CD4-positive, alpha-beta T cell treated with Interleukin-17A for 1 hour (primary cell): ENCODE results near the gene HAUS2.
"Not testable (repeated sequence)": the region's sequence is repeated elsewhere in the genome, so short reads cannot be mapped to it uniquely, and the experiment has no call there.

ENCODE experiments used
- DNase-seq: peaks from one replicate; pipeline ENCODE4 v3.0.0-alpha.2; 2020

The HAUS2 gene

GRCh38 chr15:42576040-42576594, 27.5 kb downstream of the HAUS2 start:
- DNase-seq: no peak

DNA sequence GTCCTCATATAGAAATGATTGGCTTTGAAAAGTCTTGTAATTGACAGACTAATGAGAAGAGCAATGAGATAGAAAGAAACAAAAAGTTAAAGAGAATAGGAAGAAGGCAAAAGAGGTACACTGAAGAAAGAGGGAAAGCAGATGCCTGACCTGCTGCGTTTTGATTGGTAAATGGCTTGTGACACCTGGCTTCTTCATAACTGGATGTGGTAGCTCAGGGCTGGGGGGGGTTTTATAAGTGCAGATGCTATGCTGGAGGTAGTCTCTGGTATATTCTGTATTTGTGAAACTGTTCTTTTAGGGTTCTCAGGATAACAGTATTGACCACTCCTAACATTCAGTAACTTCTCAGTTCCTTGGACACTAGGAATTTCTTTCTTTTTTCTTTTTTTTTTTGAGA, 28.1 kb downstream of the HAUS2 start:
- DNase-seq: no peak

- DNase-seq: no peak
Observed at GRCh38 chr15:42577514-42578031, 28.9 kb downstream of the HAUS2 start.

GRCh38 chr15:42578984-42579537, 30.4 kb downstream of the HAUS2 start:
- no peak for DNase-seq

DNA sequence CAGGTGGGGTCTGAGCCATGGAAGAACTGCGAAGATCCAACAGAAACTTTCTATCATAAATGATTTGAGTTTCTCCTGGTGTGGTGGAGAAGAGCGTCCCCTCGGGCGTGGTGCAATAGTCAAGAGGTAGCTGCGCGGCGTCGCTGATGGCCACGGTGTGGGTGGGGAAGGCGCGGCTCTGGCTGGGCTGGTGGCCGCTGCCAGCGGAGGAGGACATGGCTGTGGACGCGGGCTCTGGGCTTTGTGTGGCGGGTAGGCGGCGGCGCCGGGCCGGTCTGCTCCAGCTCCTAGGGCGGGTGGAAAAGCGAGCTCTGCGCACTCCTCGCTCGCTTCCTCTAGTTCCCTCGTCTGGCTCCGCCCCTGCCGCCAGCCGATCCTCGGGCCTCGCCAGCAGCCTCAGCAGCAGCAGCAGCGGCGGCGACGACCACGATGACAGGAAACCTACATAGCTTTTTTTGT, 32.7 kb downstream of the HAUS2 start:
- DNase-seq: peak; percentile 79

GRCh38 chr15:42582569-42583375, 34.1 kb downstream of the HAUS2 start:
- no peak for DNase-seq

DNA sequence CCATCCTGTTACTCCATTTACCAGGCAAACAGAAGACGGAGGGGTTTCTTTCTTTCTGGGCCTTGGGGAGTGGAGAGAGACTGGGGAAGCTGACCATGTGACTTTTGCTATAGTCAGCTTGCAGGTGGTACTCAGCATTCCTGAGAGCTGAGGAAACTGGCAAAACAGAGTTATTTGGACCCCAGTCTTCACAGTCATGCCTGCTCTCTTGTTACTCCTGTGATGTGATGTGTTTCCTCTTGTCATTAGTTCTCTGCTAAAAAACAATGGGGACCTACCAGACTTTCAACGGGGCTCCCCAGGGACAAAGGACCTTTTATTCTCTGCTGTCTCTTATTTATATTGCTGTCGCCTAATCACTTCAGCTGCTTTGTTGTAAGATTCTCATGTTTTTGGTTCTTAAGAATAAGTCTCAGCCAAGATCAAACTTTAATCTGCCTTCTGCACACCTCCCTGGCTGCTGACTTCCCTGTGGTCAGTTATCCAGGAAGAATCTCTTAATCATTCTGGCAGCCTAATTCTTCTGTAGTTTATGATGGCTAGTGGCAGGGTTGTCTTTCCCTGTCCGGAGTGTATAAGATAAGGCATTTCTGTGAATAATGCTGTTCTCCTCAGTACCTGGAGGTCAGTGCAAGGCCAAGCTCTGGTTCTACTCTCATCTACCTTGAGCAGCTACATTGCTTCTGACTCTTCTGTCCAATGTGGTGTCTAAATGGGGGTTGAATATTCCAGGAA, 35.6 kb downstream of the HAUS2 start:
- DNase-seq: no peak

- DNase-seq: no peak
Observed at GRCh38 chr15:42590619-42591237, 42.1 kb downstream of the HAUS2 start.

DNA sequence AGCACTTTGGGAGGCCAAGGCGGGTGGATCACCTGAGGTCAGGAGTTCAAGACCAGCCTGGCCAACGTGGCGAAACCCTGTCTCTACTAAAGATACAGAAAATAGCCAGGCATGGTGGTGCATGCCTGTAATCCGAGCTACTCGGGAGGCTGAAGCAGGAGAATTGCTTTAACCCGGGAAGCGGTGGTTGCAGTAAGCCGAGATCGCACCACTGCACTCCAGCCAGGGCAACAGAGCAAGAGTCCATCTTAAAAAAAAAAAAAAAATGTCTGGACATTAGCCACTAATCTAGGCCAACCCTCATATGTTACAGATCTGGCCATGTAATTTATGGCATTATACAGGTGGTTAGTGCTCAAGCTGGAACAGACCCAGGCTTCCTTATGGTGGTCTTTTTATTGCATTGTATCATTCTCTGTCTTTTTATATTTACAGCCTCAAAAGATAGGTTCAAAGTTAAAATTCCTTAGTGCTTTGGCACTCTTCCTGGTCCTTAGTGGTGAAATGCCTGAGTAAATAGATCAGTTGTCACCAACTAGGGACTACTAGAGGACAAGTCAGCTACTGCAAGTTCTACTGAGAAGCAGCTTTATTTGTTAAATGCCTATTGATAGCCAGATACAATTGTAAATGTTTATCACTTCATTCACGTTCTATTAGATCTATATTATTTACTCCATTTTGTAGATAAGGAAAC, 42.7 kb downstream of the HAUS2 start:
- DNase-seq: no peak

DNA sequence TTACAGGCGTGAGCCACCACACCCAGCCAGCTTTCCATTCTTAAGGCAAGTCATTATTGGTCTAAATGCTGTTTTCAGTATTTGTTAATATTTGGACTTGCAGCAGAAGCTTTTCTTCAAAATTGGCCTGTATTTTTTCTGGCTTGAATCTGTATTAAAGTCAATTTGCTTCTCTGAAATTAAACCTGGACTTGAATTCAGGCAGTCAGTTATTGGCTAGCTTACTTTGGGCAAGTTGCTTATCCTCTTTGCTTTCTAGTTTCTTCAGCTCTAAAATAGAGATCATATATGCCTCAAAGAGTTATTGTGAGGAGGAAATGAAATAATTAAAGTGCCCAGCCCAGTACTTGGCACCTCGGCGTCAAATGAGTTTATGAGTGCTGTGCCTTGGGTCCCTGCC, 44.1 kb downstream of the HAUS2 start:
- no peak for DNase-seq

GRCh38 chr15:42593143-42593542, 44.5 kb downstream of the HAUS2 start:
- DNase-seq: no peak

- DNase-seq: no peak
Observed at GRCh38 chr15:42594095-42594494, 45.5 kb downstream of the HAUS2 start.

DNA sequence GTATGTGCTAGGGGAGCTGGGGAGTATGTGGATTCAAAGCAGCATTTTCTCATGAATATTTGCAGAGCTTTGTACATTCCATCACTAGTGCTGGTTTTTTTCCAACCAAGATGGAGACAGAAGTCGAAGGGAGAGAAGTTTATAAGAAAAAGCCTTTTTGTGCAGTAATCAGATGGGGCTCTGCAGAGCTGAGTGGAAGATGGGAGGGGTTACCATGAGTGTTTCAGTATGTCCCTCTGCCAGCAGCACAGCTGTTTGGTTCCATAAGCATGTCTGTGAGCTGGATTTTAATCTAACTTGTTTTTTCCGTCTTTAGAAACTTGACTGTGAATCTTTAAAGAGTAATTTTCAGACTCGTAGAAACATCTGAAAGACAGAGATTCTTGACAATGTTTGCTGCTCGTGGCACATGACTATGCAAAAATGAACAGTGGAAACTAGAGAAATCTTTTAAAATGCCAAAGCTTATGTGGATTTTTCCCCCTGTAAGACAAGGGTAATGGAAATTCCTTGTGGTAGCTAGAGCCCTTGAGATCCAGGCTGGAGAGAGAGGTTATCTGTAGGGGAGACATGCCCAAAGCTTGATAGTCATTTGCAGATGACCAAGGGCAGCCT, 47.1 kb downstream of the HAUS2 start:
- no peak for DNase-seq

DNA sequence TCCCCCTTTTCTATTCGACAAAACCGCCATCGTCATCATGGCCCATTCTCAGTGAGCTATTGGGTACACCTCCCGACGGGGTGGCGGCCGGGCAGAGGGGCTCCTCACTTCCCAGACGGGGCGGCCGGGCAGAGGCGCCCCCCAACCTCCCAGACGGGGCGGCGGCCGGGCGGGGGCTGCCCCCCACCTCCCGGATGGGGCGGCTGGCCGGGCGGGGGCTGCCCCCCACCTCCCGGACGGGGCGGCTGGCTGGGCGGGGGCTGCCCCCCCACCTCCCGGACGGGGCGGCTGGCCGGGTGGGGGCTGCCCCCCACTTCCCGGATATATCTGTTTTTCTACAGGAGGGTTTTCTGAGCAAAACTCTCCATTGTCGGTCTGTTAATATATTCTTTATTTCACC, 52.7 kb downstream of the HAUS2 start:
- not testable (repeated sequence) for DNase-seq

DNA sequence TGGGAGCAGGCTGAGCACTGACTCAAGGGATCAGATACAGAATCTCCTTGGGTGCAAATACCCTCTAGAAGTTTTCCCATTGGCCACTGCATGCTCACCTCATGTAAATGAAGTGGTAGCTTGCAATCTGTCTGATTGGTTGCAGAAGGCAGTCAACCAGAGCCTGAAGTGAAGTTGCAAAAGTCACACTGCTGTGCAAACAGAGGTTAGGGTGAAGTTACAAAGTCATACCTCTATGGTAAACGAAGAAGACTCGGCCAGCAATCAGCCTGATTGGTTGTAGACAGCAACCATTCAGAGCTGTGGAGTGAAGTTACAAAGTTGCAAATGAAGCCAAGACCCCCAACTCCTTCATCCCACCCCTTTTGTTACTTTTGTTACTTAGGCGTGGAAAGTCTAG, 53.9 kb downstream of the HAUS2 start:
- no peak for DNase-seq

GRCh38 chr15:42603978-42604377, 55.3 kb downstream of the HAUS2 start:
- DNase-seq: no peak

GRCh38 chr15:42604894-42605744, 56.5 kb downstream of the HAUS2 start:
- DNase-seq: peak; percentile 12

DNA sequence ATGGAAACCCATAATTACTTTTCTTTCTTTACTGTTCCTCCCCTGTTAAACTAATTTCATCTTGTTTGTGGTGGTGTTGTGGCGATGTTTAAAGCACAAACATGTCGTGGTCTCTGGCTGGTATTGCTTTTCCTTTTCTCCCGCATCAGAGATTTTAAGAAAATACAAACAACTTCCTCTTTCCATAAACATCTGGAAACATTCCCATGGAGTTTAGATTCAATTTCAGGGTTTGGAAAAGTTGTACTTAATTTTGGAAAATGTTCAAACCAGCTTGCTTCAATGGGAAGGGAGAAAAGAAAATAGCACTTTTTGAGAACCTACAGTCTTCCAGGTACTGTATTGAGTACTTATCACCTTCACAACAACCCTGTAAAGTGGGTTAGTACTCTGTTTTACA, 57.2 kb downstream of the HAUS2 start:
- DNase-seq: no peak

DNA sequence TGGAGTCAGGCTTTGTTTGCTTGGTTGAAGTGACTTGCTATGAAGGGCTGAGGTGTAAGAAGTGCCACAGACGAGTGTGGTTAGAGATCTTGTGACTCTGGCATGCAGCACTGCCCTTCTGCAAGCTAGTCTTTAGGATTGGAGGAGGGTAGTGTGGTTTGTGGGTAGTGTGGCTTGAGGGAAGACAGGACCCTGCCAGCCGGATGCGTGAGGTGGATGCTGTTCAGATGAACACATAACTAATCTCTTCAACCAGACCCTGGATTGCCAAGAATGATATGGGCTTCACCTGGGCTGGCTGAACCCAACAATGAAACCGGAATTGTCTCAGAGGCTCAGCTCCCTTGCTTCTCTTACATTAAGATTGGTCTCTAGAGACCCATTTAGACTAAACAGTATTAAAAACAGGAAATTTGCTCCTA, 59.5 kb downstream of the HAUS2 start:
- peak; percentile 56 for DNase-seq

GRCh38 chr15:42608752-42609488, 60.3 kb downstream of the HAUS2 start:
- peak; percentile 7 for DNase-seq
